Panc1 (cell line): ENCODE measurements around the gene TMEM239. TPM values are rescaled to one million over a fixed set of nuclear protein-coding genes. Genes with fewer than 3 reads are reported as not detected.

Source experiments
- total RNA-seq: library from RNA; stranded (reverse); gene quantifications from one replicate; pipeline ENCODE4 v1.2.1, GENCODE V29; 2021; ENCODE audit not compliant: unreplicated experiment

TMEM239 gene
- total RNA-seq, 1 experiment from 2014 or later = not detected

Other genes starting within 250 kb of the TMEM239 start
- gene NOP56, start 163.7 kb upstream of the TMEM239 start, total RNA-seq = 354 TPM
- gene IDH3B, start 152.1 kb upstream of the TMEM239 start, total RNA-seq = 135 TPM
- 6.8 TPM for gene EBF4, start 123.6 kb upstream of the TMEM239 start, total RNA-seq
- gene CPXM1, start 15.7 kb upstream of the TMEM239 start, total RNA-seq = not detected
- gene C20orf141, start 1.4 kb upstream of the TMEM239 start, total RNA-seq = not detected
- 42.1 TPM for gene PCED1A, start 24.3 kb downstream of the TMEM239 start, total RNA-seq
- 35.3 TPM for gene VPS16, start 24.4 kb downstream of the TMEM239 start, total RNA-seq
- 56.6 TPM for gene PTPRA, start 57.1 kb downstream of the TMEM239 start, total RNA-seq
- gene GNRH2, start 227.3 kb downstream of the TMEM239 start, total RNA-seq = 0.49 TPM
- gene MRPS26, start 229.7 kb downstream of the TMEM239 start, total RNA-seq = 52.7 TPM